EH (cell line): ENCODE results near the gene CXCL17.
"Not testable (repeated sequence)": the region's sequence is repeated elsewhere in the genome, so short reads cannot be mapped to it uniquely, and the experiment has no call there.

Experiments
- DNase-seq: peaks from one replicate; pipeline ENCODE4 v3.0.0-alpha.2; 2015; ENCODE audit warnings: low read depth

CXCL17 gene

DNA sequence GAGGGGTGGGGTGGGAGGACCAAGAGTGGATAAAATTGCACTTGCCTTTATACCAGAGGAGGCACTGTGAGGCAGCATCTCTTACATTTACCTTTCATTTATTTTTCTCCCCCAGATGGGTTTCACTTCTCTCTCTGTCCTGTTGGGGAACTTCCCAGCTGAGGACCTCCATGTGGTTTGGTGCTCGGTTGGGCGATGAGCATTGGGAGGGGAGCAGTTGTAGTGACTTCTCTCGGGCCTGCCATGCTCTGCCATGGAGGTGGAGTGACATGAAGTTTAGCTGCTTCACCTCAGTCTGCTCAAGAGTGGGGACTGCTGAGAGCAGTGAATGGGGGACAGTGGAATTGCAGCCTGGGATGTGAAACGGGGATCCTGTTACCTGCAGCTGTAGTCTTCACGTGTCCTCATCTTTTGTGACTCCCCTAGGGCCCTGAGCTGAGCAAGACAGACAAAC, 23.1 kb upstream of the CXCL17 start:
- DNase-seq: no peak

DNA sequence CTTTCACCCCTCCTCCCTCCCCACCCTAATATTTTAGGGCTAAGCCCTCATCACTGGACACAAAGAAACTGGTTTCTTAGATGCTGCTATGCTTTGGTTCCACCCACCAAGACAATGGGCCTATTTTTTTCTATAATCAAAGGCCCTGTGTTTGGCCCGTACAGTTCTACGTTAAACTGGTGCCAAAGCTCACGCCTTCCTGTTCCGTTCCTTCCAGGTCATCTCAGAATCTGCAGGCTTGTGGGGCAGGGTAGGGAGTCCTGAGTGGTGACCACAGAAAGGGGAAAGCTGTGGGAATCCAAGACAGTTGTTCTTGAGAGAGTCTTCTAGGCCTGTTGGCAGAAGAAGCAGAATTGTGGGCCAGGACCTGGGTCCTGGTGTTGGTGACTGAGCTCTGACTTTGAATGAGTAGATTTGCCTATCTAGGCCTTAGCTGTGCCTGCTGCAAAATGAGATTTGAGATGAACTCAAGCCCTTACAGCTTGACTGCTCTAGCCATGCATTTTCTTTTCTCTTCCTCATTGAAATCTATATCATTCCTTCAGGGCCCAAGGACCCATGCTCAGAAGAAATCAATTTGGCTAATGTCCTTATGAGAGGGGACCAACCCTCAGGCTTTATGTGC, 19.1 kb upstream of the CXCL17 start:
- no peak for DNase-seq

DNA sequence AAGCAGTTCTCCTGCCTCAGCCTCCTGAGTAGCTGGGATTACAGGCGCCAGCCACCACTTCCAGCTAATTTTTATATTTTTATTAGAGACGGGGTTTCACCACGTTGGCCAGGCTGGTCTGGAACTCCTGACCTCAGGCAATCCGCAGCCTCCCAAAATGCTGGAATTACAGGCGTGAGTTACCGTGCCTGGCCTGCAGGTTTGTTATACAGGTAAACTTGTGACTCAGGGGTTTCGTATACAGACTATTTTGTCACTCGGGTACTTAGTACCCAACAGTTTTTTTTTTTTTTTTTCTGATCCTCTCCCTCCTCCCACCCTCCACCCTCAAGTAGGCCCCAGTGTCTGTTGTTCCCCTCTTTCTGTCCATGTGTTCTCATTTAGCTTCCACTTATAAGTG, 18.5 kb upstream of the CXCL17 start:
- DNase-seq: not testable (repeated sequence)

DNA sequence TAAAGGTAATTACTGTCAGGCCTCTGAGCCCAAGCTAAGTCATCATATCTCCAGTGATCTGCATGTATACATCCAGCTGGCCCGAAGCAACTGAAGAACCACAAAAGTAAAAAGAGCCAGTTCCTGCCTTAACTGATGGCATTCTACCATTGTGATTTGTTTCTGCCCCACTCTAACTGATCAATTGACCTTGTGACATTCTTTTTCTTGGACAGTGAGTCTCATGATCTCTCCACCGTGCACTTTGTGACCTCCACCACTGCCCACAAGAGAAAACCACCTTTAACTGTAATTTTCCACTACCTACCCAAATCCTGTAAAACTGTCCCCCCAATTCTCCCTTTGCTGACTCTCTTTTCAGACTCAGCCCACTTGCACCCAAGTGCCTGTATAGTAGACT, 17.2 kb upstream of the CXCL17 start:
- no peak for DNase-seq

DNA sequence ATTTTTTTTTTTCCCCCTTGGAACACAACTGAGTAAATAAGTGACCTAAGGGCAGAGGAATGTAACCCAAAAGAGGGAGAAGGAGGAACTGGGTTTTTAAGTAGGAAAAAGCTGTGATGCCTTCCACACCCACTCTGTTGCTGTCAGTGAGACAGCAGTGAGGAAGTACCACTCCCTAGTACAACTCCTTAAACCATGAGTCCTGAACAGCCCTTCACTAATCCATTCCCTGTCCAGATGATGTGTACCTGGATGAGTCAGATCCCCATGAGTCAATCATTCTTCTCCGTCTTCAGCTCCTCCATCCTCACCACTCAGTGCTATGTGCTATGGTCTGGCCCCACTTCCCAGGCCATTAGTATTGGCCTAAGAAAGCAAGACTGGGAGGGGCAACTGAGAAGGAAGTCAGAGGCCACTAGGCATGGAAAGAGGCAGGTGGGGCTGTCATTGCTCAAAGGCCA, 12.9 kb upstream of the CXCL17 start:
- DNase-seq: no peak

DNA sequence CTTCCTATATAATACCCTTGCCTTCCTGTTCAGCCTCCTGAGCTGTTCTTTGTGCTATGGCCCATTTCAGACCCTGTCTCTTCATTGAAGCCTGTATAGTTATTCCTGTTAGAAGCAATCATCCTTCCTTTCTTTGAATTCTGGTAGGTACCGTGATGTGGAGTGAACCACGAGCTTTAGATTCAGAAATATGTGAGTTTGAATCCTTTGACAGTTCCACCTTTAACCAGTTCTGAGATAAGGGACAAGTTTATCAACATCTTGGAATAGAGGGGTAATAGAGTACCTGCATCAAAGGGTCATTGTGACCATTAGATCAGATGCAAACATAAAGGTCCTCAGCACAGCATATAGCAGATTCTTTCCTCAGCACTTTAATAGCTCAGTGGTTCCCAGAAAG, 12.3 kb upstream of the CXCL17 start:
- DNase-seq: no peak

DNA sequence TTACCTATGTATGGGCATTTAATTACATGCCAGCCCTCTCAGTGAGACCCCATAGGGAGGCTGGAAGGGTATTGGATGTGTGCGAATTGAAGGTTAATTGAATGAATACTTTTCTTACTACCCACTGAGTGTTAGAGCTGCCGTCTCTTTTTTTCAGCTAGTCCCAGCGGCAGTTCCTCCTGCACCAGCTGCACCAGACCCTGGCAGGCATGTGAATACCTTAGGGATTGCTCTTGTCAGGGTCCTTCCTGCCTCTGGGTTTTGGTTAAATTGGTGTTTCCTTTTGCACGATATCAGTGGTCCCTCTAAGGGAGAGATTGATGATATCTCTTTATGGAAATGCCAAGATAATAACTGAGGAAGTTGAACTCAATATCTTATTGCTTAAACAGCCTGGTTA, 9.8 kb upstream of the CXCL17 start:
- no peak for DNase-seq

DNA sequence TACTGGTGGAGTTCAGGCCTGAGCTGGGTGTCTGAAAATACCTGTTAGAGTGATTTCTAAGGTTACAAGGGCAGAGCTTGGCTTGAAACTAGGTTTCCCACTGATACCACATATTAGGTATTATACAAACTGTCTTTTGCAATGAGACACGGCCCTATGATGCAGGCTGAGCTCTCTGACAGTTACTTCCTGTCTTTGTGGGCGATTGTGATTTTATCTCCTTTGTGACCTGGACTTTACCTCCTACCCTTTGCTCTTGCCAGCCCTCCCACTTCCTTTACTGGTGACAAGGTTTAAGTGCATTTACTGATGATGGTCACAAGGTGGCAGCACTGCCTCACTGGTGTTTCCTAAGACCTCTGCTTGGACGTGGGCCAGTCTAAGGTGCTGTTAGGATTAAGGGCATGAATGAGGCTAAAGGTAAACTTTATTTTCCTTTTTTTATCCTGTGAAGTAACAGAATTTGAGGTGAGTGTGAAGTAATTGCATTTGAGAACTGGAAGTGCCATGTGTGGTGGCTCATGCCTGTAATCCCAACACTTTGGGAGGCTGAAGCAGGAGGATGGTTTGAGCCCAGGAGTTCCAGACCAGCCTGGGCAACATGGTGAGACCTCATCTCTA, 7.7 kb upstream of the CXCL17 start:
- DNase-seq: peak; percentile 80

DNA sequence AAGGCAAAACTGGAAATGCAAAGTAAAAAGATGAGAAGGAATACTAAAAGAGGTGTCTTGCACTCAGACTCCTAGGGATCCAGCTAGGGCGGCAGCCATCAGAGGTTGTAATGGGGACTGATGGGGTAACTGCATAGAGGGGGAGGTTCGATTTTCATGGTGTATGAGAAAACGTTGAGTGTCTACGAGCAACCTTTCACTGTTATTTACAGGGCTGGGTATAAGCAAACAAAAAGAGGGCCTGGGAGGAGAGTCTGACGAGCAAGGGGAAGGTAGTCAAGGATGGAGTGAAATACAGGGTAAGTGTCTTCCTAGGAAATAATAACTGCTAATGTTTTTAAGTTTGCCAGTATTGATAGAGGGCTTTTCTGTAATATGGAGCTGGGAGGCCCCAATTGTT, 5.6 kb upstream of the CXCL17 start:
- DNase-seq: not testable (repeated sequence)

DNA sequence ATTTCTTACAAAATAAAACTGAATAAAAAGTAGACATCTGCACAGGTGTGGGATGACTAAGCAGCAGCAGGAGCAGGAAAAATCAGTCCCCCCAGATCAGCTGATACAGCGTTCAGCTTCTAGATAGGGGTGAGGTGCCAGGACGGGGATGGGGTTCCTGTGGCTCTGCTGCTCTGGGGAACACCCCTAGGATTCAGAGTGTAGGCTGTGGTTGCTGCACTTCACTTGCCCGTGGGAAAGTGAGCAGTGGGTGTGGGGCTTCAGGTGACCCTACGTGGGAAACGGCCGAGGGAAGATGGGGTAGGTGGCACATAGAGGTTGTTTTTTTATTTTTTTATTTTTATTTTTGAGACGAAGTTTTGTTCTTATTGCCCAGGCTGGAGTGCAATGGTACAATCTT, 3.2 kb upstream of the CXCL17 start:
- DNase-seq: no peak

DNA sequence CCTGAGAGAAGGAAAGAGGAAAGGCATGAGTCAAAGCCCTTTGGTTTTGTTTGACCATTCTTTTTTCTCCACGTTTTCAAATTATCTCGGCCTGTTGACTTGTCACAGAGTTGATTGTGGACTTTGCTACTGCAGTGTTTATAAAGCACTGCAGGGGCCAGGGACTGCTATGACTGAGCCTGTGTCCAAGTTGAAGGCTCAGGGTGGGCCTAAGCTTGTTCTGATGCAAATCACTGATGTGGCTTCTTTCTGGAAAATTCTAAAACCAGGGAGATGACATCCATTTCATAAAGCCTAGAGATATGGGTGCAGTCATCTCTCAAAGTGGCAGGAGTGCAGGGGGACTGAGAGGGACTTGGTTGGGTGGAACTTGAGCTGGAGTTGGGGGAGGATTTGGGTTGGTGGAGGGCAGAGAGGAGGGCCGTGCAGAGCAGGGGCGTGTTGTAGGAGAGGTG, 1.2 kb upstream of the CXCL17 start:
- no peak for DNase-seq

DNA sequence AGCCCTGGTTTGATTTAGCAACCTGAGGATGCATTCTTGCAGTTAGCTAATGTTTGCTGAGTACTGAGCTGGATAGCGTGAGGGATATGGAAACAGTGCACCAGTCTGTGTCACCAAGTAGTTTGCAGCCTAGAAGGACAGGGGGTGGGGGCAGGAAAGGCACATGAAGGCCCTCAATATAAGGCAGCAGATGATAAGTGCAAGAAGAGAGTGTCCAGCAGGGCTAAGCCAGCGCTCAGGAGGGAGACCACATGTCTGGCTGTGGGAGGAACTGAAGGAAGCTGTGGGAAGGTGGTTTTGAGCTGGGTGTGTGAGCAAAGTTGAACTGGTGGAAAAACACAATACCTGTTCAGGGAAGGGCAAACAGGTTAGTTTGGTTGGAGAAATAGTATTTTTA, 1.7 kb downstream of the CXCL17 start:
- DNase-seq: no peak

DNA sequence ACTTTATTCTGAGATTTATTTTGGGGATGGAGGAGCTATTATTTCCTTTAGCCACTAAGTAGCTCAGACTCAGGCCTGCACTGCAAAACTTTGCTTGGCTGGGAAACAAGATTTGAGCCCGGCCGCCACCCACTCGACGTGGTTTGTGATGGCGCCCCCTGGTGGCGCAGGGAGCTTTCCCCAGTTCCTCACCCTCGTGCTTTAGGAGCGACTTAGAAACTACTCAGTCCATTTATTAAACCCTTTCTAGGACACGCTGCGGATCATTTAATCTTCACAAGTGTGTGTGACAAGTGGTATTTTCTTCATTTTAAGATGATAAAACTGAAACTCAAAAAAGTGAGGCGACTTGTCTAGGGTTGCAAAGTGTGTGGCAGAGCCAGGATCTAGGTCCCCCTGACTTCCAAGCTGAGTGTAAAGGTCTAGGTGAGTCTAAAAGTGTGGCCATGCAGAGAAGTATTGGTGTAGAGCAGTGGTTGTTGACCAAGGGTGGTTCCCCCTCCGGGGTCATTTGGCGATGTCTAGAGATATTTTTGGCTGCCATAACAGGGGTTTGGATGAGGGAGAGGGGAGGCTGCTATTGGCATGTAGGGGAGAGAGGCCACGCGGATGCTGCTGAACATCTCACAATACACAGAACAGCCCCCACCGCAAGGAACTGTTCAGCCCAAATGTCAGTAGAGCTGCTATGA, 2.2 kb downstream of the CXCL17 start:
- peak; percentile 66 for DNase-seq

DNA sequence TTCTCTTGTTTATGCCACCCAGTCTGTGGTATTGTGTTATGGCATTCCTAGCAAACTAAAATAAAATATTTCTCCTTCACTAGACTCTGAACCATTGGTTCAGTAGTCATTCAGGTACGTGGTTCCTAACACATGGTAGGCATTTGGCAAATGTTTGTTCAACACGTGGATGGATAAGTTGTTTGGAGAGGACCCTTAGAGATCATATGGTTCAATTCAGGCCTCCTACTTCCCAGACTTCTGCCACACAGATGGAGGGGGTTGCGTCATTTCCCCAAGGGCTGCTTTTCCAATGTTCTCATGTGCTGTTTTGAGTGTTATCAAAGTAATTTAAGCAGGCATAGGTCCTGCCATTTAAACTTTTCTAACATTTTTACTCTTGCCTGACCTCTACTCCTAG, 6.7 kb downstream of the CXCL17 start:
- DNase-seq: peak; percentile 40

DNA sequence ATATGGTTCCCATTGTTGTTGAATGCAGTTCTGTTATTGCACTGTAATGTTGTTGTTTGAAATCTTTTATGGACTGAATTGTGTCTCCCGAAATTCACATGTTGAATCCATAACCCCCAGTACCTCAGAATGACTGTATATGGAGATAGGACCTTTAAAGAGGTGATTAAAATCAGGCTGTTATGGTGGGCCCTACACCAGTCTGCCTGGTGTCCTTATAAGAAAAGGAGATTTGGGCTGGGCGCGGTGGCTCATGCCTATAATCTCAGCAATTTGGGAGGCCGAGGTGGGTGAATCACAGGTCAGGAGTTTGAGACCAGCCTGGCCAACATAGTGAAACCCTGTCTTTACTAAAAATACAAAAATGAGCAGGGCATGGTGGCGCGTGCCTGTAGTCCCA, 7.4 kb downstream of the CXCL17 start:
- no peak for DNase-seq

DNA sequence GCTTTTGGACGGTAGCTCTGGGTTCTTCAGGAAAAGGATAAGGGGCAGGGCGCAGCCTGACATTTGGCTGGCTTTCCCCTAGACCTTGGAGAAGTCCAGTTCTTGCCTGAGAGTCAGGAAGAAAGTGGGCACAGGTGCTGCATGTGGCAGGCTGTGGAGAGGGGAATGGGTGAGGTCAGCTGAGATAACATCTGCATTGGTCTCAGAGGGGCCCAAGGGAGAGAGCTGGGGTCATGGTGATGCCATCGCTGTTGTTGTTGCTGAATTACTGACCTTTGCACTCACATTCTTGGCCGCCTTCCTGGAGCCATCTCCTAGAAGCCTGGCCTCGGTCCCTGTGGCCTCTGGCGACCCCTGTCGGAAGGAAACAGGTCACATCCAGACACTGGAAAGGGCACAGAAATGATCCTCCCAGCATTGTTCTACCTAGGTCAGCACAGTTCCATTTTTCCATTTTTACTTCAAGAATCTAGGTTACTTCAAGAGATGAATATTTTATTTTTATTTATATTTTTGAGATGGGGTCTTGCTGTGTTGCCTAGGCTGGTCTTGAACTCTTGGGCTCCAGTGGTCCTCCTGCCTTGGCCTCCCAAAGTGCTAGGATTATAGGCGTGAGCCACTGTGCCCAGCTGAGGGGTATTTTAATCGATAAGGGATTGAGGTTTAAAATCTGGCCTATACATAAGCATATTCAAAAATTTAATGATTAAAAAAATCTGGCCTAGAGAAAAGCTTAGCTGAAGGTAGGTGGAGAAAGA, 9.1 kb downstream of the CXCL17 start:
- peak; percentile 48 for DNase-seq

DNA sequence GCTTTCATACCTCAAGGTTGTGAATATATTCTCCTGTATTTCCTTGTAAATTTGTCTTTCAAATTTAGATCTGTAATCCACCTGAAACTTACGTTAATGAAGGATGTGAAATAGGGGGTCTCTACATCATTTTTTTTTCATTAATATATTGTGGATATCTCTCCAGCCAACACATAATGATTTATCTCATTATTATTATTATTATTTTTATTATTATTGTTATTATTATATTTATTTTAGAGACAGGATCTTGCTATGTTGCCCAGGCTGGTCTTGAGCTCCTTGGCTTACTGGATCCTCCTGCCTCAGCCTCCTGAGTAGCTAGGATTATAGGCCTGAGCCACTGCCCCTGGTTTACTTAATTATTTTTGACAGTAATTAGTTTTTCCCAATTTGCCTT, 11.3 kb downstream of the CXCL17 start:
- DNase-seq: no peak

DNA sequence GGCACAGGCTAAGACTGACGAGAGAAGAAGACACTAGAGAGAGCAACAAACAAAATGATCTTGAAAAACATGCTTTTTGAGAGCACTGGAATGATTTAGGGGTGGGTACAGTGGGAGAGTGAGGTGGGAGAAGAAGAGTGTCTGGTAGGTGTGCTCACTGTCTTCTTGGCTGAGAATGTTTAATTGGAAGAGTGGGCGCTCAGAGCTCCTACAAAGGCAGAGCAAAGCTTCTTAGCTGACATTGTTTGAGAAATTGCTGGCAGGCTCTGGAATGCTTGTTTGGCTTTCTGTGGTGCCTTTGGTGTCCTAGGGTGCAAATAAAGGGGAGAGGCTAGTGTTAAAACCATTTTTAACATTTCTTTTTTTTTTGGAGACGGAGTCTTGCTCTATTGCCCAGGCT, 14.1 kb downstream of the CXCL17 start:
- no peak for DNase-seq

DNA sequence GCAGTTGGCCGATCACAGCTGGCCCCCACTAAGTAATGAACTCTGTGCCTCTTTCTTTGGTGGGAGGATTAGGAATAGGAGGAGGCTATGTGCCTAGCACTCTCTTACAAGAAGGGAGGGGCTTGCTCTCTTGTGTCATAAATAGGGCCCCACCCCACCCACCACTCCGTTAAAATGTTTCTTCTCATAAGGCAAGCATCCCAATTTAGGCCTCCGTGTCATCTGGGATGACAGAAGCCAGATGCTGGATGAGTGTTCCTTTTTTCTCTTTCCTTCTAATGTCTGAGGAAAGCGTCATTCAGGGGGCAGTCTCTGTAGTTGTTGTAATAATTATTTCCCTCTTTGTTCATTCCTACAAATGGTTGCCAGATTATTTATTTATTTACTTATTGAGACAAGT, 15.4 kb downstream of the CXCL17 start, which contains the start of gene LIPE:
TSS of gene LIPE (minus strand) at position 76 of the 400 bp plus-strand sequence. CDS start 239 bp downstream, outside the sequence.
- no peak for DNase-seq

DNA sequence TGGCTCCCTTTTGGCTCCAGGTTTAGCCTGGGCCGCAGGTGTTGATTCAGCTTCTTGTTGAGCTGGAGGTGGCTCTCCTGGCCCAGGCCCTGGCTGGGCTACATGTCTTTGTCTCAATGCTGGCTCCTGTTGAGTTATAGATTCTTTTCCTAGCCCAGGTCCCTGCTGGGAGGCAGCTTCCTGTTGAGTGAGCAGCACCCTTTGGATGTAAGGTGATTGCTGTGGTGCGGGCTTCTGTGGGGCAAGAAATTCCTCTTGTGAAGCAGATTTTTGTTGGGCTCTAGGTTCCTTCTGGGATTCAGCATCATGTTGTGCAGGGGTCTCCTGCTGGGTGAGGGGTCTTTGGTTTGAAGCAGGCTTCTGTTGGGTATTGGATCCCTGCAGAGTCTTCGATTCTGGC, 16.1 kb downstream of the CXCL17 start:
- no peak for DNase-seq

DNA sequence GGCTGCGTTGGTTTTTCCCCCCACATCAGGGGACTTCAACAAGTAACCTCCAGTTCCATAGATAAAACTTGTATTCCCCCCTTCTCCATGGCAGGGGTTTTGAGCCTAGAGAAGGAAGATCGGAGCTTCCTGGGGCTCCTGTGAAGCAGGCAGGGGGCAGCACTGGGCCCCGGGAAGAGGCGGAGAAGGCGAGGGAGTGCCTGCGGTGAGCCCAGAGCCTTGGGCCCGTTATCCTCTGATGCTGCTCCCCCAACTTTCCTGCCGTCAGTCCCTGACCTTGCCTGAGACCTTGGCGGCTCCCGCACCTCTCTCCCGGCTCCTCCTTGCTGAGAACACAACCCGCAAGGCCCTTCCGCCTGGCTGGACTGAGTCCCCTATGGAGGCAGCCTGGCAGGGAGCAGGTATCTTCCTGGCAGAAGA, 18.0 kb downstream of the CXCL17 start:
- DNase-seq: no peak

DNA sequence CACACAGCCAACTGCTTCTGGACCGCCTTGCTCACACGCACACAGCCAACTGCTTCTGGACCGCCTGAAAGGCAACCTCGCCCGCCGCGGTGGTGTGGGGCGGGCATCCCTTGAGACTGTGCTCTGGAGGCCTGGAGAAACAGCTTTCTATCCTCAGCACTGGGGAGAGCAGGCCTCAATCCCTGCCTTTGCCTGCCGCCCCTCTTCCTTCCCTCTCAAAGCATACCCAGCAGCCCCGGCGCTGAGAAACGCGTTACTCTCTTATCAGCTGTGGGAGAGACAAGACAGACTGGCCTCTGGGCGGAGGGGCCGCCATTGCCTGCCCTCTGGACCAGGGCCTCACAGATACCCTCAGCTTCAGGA, 18.4 kb downstream of the CXCL17 start:
- no peak for DNase-seq
